GF-D8 (cell line): ENCODE results near the gene CAPZA2.
A peak's percentile ranks its signal among the peaks of the same experiment; 100 is the strongest.
"Not testable (repeated sequence)": the region's sequence is repeated elsewhere in the genome, so short reads cannot be mapped to it uniquely, and the experiment has no call there.

Experiments
- DNase-seq: peaks from one replicate; lab custom pipeline; 2025; lab: John Stamatoyannopoulos, UW

CAPZA2 gene

DNA sequence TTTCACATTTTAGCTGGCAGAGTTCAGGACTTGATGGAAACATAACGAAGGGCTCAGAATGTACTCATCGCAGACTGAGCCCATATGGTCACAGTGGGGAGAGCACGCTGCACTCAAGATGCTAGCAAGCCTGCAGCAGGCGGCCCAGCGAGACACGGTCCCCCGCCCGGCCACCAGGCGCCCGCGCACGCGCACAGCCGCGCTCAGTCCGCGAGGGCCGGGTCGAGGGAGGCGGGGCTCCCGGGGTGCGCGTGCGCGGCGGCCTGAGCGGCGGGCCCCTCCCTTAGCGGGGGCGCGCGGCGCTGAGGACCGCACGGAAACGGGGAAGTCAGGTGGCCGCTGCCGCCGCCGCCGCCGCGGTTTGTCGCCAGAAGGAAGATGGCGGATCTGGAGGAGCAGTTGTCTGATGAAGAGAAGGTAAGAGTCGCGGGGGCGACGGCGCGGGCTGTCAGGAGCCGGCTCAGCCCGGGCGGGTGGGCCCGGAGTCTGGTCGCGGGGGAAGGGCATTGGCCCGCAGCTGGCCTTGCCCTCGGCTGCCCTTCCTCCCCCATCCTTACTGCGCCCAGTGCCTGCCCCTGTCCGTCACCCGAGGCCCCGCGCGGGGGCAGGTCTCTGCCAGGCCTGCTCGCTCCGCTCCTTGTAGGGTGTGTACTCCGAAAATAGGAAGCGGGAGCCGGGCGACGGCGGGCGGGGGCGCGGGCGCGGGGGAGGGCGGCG lies at the start of gene CAPZA2:
Gene CAPZA2 (plus strand): TSS at position 354 of the 717 bp plus-strand sequence. CDS start 25 bp downstream, at position 379.
- DNase-seq, result peak; percentile 82

DNA sequence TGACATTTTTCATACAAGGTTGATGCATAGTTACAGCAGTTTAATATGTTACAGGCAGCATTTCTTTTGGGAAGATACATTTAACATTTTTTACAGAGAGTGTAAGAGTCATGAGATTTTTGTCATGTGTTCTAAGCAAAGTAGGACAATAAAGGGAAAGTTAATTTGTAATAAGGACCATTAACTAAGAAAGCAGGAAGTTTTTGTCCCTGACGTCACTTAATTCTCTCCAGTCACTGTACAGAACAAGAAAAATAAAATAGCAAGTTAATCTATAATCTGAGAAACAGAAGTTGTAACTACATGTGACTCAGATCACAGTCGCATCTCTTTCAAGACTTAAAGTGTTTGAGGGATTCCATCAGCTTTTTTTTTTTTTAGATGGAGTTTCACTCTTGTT lies 49.5 kb upstream of the CAPZA2 start:
- DNase-seq, result no peak

DNA sequence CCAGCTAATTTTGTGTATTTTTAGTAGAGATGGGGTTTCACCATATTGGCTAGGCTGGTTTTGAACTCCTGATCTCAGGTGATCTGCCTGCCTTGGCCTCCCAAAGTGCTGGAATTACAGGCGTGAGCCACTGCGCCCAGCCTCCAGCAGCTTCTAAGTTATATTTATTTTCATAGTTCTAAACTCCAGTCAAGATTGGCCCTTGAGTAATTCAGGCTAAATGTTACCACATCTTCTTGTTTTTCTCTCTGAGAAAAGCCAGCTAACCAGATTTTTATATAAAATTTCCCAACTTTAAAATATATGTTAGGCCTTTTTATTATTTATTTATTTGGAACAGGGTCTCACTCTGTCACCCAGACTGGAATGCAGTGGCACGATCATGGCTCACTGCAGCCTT lies 49.0 kb upstream of the CAPZA2 start:
- not testable (repeated sequence) for DNase-seq

DNA sequence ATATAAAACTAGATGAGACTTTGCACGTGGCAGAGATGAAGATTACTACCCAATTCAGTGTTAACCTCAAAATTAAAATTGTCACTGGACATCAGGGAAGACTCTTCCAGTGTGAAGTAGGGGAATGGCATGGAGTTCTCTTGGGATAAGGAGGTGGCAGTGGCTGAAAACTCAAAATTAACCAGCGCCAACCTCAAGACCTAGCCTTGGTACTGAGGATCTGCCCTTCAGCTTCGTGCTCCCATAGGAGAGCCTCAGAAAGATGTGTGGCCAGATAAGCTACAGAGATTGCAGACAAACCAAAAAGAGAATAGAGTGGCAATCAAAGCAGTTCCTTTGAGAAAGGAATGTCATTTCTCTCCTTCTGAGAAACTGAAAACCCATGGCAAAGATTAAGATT lies 47.3 kb upstream of the CAPZA2 start:
- no peak for DNase-seq

DNA sequence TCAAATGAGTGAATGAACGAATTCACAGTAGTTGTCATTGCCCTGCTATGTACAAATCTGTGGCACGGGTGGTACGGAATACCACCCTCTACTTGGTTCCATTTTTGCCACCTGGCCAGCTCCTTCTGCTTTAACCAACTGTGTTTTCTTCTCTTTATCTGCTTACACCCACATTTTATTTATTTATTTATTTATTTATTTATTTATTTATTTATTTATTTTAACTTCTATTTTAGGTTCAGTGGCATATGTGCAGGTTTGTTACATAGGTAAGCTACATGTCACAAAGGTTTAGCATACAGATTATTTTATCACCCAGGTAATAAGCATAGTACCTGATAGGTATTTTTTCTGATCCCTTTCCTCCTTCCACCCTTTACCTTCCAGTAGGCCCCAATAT lies 42.2 kb upstream of the CAPZA2 start:
- no peak for DNase-seq

DNA sequence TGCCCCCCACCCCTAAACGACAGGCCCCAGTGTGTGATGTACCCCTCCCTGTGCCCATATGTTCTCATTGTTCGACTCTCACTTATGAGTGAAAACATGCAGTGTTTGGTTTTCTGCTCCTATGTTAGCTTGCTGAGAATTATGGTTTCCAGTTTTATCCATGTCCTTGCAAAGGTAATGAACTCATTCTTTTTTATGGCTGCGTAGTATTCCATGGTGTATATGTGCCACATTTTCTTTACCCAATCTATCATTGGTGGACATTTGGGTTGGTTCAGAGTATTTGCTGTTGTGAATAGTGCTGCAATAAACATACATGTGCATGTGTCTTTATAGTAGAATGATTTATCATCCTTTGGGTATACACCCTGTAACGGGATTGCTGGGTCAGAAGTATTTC lies 40.7 kb upstream of the CAPZA2 start:
- DNase-seq, result not testable (repeated sequence)

DNA sequence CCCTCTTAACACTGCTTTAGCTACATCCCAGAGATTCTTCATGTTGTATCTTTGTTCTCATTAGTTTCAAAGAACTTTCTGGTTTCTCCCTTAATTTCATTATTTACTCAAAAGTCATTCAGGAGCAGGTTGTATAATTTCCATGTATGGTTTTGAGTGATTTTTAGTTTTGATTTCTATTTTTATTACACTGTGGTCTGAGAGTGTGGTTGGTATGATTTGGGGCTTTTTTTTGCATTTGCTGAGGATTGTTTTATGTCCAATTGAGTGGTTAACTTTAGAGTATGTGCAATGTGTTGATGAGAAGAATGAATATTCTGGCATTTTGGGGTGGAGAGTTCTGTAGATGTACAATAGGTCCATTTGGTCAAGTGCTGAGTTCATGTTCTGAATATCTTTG lies 37.9 kb upstream of the CAPZA2 start:
- no peak for DNase-seq

DNA sequence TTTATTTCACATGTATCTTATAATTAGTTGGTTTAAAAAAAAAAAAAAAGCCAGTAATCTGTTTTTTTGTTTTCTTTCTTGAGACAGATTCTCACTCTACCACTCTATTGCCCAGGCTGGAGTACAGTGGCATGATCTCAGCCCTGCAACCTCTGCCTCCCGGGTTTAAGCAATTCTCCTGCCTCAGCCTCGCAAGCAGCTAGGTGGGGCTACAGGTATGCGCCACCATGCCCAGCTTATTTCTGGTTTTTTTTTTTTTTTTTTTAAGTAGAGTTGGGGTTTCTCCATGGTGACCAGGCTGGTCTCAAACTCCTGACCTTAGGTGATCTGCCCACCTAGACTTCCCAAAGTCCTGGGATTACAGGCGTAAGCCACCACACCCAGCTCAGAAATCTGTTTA lies 34.1 kb upstream of the CAPZA2 start:
- no peak for DNase-seq

DNA sequence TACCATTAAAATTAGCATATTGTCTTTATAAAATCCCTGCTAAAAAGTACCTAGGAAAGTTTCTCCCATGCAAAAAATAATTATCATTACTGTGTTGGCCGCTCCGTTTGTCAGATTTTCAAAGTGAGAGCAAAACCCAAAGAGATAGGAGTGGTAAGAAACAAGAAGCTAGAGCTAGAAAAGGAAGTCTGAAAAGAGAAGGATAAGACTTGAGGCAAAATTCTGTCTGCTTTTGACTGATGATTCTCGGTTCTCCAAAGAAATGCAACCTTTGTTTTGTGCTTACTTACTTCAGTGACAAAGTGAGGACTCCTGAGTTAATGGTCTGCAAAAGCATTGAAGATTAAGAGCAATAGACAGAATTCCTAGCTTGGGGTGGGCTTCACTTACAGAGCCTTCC lies 33.3 kb upstream of the CAPZA2 start:
- no peak for DNase-seq

DNA sequence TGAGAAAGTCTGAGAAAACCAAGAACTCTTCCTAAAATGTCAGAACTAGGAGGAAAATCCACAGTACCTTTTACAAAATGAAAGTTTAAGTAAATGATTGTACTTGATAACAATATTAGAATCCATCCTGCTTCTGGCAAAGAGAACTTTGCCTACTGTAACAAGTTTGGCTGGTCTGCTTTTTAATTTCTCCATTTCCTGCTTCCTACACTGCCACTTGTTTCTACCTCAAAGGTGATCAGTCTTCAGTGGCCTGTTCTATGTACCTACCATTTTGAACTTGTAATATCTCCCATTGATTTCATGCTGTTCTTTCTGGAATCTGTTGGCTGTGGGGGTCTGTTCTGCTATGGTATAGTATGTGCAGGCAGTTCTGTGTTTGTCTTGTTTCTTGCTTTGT lies 32.9 kb upstream of the CAPZA2 start:
- DNase-seq, result no peak

DNA sequence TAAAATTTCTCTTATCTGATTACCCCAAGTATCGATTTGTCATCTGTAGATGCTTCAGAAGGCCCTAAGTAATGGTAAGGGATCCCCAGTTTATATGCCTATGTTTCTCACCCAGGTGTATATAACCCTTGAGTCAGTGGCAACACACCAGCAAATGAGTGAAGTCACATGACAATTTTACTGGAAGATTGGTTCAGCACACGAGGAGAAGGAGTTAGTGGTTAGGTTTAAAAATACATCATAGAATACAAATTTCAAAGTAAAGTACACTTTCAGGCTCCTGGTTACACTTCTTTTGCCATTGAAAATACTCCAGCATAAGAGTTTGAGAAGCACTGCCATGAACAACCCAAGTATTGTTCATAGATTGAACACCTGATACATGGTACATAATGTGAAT lies 29.7 kb upstream of the CAPZA2 start:
- no peak for DNase-seq

DNA sequence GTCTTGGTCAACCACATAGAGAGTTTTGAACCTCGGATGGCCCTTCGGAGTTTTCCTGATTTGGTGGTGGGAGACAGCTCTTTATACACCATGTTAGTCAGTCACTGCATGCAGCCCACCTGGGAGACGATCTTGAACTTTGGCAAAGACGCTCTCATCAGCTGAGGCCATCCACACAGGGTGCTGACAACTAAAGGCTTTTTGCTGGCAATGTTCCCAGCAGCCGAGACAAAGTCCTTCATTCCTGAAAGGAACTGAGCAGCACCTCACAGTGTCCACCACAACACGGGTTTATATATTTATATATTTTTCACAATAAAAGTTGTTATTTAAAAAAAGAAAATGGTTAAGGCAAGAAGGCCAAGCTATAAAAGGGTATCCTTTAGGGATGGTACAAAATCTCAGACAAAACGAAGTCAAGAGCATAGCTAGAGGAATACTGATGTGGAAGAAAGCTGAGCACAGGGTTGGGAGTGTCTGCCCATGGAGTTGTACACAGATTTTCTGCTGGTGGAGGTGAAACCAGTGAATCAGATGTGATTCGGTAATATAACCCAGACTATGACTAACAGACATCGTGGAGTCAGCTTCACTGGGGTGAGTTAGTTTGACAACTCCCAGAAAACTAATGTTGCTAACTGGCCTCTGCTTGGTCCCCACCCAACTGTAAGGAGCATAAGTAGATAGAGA lies 27.4 kb upstream of the CAPZA2 start:
- DNase-seq, result no peak

DNA sequence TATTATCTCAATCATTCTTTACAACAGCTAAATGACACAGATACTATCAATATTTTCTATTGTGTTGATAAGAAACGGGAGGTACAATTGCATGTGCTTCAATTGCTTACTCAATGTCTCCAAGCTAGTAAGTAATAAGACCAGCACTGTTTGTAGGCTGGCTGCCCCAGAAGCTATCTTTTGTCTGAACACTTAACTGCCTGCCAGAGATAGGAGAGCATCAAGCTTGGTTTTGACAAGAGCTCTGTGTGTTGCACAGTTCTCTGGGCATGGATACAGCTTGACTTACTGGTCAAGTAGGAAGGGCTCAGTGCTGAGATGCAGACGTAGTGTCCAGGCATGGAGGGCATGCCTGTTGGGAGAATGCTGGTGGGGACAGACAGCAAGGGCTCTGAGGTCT lies 26.3 kb upstream of the CAPZA2 start:
- no peak for DNase-seq

DNA sequence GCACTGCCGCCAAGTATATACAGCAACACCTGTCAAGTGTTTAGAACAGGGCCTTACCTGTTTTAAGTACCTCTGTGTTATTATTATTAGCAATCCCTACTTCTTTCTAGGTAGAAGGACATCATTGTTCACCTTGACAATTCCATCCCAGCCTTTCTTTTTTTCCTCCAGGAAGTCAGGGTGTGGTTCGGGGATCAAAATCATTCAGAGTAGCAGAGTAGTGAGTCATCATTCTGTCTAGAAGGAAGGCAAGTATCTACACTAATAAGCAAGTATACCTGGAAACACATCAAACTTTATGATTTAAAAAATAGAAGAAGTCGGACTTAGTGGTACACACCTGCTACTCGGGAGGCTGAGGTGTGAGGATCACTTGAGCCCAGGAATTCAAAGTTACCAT lies 25.5 kb upstream of the CAPZA2 start:
- no peak for DNase-seq

DNA sequence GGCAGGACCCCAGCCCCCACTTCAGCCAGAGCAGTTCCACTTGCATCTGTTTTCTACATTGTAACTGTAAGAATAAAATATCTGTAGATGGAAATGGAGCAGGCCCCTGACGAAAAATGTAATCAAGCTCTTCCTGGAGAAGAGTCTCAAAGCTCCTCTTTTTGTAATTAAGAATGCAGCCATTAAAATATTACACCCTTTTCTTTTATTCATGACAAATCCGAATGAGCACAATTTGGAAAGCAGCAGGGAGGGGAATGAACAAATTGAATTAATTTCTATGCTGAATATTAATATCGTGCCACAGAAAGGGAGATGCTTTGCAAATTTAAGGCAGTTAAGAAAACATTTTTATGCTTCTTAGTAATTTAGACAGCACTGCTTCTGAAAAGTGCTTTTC lies 24.8 kb upstream of the CAPZA2 start:
- no peak for DNase-seq

DNA sequence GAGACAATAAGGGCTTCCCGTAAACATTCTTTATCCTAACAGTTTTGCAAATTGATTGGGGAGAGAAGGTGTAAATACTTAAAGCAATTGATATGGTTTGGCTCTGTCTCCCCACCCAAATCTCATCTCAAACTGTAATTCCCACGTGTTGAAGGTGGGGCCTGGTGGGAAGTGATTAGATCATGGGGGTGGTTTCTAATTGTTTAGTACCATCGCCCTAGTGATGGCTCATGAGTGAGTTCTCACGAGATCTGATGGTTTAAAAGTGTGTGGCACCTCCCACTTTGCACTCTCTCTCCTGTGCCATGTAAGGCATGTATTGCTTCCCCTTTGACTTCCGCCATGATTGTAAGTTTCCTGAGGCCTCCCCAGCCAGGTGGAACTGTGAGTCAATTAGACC lies 22.1 kb upstream of the CAPZA2 start:
- no peak for DNase-seq

DNA sequence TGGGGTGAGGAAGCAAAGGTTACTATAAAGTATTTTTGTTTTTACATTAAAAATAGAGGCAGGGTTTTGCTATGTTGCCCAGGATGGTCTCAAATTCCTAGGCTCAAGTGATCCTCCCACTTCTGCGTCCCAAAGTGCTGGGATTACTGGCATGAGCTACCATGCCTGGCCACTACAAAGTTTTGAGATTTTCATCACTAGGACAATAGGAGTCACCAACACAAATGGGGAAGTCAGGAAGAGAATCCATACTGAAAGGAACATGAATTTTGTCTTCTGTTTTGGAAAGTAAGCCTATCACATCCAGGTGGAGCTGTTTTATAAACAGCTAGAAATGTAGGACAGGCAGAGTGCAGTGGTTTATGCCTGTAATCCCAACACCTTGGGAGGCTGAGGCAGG lies 20.0 kb upstream of the CAPZA2 start:
- no peak for DNase-seq

DNA sequence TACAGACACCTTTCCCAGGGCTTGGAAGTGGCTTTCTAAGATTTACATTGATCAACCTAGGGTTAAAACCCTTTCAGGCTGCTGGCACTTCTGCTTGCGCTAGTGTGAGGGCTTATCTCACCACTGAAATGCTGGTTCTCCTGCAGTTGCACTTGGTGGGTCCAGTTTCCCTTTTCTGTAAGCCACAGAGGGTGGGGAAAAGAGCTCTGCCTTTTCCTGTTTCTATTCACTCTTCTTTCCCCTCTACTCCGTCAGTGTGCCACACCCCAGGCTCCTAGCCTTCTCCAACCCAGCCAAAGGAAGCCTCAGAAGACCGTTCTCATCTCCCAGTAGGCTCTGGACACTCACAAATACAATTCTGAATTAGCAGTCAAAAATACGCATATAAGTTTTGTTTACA lies 19.0 kb upstream of the CAPZA2 start:
- peak; percentile 11 for DNase-seq

DNA sequence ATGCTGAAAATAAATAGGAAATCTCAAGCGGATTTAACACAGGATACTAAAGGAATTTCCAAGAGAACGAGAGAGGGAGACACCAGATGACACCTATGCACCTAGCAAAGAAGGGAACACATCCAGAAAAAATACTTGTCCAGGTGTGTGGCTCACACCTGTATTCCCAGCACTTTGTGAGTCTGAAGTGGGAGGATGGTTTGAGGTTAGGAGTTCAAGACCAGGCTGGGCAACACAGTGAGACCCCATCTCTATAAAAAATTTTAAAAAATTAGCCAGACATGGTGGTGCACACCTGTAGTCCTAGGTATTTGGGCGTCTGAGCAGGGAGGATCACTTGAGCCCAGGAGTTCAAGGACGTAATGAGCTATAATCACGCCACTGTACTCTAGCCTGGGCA lies 11.2 kb upstream of the CAPZA2 start:
- DNase-seq, result no peak

DNA sequence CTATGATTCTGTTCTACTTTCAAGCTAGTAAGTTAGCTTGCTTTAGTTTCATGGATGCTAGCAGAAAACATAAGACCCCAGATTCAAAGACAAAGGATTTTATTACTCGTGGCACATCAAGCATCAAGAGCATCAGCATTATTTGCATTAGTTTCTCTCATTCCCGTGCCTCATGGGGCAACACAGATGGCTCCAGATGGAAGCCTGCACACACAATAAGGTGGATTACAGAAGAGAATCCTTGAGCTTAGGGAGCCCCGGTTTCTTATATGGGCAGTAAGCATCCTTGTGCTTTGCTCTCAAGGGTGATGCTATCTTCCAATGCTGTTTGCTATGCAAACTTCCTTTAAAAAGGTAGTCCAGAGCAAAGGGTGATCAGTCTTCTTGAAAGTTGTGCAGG lies 10.7 kb upstream of the CAPZA2 start:
- DNase-seq, result no peak

DNA sequence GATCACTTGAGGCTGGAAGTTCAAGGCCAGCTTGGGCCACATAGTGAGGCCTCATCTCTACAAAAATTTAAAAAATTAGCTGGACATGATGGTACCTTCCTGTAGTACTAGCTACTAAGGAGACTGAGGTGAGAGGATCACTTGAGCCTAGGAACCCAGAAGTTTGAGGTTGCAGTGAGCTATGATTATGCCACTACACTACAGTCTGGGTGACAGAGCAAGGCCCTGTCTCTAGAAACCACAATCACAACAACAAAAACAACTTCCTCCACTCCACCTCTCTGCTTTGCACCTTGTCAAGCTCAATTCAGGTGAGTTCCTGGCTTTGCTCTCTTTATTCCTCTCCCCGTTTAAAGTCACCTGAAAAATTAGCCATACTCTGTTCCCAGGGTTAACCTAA lies 8.3 kb upstream of the CAPZA2 start:
- DNase-seq, result no peak

DNA sequence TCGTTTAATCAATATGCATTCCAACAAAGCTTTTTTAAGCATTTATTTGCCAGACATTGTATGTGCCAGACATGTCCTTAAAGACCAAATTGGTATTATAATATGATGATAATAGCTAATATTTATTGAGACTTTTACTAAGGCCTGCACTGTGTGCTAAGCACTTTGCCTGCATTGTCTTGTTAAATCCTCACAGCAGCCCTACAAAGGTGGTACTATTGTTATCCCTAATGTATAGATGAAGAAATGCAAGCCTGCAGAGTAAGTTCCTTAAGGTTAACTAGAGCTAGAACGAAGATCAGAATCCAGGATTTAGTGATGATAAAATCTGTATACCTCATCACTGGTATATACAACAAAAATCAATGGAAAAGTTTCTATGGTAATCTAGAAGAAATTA lies 5.3 kb upstream of the CAPZA2 start:
- DNase-seq, result no peak

DNA sequence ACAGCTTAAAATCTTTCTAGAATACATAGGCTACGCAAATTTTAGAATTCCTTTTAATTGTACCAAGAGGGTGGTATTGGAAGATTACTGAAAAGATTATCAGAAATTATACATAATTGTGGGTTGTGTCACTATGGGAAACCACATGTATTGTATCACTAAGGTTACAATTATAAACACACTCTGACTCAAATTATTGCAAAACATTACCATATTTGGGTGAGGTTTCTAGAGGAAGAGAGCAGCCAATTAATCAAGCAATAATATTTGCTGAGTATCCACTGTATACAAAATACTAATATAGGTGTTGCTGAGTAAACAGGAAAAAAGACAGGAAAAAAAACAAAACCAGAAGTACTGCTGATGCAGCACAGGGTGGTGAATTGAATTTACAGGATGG lies 3.1 kb upstream of the CAPZA2 start:
- peak; percentile 46 for DNase-seq

DNA sequence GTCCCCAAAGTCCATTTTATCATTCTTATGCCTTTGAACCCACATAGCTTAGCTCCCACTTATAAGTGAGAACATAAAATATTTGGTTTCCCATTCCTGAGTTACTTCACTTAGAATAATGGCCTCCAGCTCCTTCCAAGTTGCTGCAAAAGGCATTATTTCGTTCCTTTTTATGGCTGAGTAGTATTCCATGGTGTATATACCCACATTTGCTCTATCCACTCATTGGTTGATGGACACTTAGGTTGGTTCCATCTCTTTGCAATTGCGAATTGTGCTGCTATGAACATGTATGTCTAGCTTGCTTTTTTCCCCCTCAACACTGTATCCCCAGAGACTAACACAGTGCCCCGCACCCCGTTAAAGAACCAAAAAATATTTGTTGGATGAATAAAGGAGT lies 670 bp upstream of the CAPZA2 start:
- no peak for DNase-seq
